HG03565 (cell line): ENCODE measurements around the gene IGLL1.
"Not testable (repeated sequence)": the region's sequence is repeated elsewhere in the genome, so short reads cannot be mapped to it uniquely, and the experiment has no call there.

ENCODE experiments used
- ATAC-seq: cut with Tn5 transposase; IDR thresholded peaks from one replicate; pipeline ENCODE4 v1.9.1; 2021; ENCODE audit warnings: mild to moderate bottlenecking, moderate library complexity; ENCODE audit not compliant: unreplicated experiment

The IGLL1 gene

DNA sequence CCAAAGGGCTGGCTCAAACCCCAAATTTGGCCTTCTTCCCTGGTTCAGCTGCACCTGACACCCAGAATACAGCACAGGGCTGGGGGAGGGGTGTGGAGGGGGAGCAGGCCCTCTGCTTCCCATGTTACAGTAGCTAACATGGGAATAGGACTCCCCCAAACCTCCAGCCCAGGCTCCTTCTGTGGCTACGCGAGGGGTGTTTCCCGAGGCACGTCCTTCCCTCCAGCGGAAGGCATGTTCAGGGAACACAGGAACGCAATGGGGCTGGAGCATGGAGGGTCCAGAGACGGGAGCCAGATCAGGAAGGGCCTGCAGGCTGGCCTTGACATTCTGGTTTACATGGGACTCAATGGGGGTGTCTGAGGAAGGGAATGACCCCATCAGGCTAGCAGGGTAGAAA, 11.8 kb upstream of the IGLL1 start:
- ATAC-seq: no peak

DNA sequence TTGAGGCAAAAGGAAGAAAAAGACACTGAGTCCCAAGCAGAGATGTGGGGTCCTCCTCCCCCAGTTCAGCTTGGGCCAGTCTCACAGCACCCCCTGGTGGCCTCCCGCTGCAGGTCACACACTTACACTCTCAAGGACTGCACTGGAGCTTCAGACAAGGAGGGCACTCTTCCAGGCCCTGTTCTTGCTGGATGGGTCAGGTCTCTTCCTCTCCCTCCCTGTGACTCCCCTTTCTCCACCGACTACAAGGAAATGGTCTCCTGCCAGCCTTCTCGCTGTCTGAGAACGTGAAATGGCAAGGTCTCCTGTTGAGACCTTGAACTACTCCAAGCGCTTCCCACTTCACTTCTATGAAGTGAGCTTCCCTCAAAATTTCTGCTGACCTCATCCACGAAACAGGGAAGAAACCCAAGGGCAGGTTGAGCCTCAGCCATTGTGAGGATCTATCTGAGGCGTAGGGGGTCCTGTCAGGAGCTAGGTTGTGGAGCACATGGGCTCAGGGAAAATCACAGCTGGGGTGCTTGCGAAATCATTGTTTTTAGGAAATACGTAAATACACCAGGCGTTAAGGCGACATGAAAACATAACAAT, 11.2 kb upstream of the IGLL1 start:
- ATAC-seq: no peak

DNA sequence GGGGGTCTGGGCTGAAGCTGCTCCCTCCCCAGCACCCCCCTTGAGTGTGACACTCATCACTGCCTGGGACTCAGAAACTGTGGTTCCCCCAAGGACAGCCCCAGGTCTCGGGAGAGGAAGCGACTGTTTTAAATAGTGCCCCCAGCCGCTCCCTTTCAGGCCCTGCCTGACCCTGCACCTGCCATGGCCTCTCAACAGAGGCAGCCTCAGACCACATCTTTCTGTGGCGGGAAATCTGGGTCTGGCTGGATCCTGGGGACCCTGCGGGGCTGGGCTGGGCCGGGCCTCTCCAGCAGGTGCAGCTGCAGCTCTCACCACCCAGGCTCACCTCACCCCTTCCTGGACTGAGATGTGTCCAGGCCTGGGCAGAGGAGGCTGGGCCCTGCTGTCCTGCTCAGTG, 3.7 kb upstream of the IGLL1 start:
- ATAC-seq: no peak

DNA sequence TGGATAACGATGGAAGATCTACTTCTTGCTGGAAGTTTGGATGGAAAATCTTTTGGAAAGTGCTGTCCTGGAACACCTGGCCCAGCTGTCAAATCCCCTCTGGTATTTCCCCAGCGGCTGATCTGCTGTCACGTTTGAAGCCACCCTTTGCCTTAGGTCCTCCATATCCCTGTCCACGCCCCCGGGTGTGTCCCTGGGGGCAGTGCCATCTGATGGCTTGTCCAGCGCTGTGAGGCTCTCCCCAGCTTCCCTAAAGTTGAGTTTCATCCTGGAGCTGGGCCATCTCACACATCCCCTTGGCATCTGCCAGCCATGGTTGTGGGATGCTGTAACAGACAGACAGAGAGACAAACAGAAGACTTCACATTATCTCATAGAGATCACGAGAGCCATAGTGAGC, 3.1 kb upstream of the IGLL1 start:
- no peak for ATAC-seq

DNA sequence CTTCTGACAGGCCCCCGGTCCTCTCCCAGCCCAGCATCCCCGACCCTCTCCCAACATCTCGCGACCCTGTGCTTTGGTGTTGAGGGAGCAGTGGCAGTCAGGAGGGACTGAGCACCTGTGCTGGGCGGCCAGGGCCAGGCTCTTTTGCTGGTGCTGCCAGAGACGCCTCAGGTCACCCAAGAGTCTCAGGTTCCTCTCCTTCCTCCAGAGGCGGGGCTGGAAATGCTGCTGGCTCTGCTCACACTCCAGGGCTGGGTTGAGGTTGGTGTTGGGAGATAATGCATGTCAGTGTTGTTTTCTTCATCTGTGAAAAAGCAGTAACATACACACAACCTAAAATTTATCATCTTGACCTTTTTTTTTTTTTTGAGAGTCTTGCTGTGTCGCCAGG, 1.2 kb upstream of the IGLL1 start:
- no peak for ATAC-seq

DNA sequence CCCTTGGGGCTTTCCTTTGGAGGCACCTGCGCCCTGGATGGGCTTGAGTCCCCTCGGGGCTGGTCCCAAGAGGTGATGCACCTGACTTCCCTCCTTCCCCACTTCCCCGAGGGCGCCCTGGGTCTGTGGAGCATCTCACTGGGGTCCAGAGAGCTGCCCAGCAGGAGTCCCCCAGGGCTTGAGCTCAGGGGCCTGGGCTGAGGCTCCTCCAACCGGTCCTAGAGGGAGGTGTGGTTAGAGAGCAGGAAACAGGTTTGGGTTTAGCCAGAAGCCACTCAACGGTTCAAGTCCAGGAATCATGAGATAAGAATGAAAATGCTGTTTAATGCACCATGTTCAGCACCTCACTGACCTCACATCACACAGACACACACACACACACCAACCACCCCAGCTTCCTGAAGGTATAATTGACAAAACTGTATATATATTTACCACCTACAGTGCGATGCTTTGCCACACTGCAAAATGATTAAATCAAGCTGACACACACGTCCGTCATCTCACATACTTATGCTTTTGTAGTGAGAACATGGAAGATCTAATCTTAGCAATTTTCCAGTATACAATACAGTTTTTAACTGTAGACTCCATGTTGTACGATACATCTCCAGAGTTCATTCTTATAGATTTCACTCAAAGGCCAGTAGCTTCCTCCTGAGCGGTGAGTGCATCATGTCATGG, 628 bp upstream of the IGLL1 start:
- no peak for ATAC-seq

DNA sequence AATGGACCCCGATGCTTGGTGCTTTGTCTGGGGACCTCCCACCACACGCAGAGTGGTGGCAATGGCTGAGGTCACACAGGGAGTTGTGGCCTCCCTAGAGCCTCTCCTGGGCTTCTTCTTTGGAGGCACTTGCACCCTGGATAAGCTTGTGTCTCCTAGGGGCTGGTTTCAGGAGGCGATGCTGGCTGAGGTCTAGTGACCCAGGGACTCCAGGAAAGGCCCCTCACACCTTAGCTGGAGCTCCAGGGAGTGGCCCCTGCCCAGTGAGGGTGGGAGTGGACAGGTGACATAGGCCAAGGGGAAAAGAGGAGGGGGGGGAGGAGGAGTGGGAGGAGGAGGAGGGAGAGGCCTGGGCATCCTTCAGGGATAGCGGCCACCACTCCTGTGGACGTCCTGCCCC, 810 bp downstream of the IGLL1 start:
- no peak for ATAC-seq

DNA sequence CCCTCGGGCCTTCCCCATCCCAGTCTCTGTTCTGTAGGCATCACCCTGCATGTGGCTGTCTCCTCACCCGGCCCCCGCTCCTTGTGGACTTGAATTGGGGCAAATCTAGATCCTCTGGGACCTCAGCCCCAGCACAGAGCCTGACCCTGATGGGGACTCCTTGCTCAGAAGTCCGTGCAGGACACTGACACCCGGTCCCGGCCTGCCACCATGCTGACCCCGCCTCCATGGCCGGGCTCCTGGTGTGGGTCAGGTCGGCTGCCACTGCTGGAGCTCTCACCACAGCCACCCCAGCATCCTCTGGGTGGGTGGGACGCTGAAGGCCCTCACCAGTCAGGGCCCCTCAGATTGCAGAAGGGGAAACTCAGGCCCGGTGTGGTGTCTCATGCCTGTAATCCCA, 1.8 kb downstream of the IGLL1 start:
- ATAC-seq: no peak

DNA sequence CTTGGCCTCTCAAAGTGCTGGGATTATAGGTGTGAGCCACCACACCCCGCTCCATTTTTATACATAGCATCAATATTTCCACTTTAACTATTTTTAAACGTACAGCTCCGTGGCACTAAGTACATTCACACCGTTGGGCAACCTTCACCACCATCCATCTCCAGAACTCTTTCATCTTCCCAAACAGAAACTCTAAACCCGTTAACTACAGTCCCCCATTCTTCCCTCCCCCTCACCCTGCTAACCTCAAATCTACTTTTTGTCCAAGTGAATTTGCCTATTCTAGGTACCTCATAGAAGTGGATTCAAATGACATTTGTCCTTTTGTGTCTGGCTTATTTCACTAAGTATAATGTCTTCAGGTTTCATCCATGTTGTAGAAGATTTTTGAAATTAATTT, 3.4 kb downstream of the IGLL1 start:
- ATAC-seq: no peak

DNA sequence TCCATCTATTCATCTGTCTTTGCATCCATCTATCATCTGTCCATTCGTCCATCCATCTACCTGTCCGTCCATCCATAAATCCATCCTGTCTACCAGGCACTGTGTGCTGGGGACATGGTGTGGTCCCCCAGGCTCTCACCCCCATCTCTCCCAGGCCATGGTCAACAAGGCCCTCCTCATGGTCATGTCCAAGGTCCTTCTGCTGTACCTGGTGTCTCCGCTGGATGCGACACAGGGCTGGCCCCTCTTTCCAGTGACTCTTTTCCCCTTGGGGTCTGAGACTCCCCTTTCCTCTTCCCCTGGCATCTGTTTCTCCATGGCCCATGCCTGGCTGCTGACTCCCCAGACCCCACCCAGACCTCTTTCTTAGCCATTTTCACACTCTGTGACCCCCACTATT, 4.5 kb downstream of the IGLL1 start:
- ATAC-seq: no peak

DNA sequence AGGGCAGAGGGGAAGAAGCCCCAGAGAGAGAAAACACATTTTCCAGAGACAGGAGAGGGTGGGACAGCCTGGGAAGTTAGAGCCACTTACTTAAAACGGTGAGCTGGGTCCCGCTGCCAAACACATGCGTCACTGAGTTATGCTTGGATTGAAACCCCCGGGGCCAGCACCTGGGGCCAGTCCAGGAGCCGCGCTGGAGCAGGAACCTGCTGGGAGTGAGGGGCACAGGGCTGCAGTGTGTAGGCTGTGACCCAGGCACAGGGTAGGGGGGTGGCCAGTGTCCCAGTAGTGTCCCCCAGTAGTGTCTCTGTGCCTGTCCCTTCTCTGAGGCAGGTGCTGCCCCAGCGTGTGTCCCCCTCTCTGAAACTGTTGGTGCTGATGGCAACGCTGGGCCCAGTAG, 5.2 kb downstream of the IGLL1 start:
- ATAC-seq: no peak

DNA sequence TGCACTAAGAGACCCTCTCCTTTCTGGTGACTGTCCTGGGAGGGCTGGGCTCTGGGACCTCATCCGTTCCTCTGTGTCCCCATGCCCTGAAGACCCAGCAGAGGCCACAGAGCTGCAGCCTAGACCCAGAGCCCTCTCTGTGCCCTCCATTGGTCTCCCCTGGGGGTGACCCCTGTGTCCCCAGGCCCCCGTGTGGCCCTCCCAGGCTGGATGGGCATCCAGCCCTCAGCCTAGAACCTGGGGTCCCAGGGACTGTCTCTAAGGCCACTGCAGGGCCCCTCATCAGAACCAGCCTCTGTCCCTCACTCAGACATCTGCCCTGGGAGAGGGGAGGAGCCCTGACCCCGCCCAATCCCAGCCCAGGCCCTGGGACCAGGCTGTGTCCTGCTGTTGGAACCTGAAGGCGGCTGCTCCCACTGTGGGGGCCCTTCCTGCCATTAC, 5.7 kb downstream of the IGLL1 start:
- no peak for ATAC-seq

DNA sequence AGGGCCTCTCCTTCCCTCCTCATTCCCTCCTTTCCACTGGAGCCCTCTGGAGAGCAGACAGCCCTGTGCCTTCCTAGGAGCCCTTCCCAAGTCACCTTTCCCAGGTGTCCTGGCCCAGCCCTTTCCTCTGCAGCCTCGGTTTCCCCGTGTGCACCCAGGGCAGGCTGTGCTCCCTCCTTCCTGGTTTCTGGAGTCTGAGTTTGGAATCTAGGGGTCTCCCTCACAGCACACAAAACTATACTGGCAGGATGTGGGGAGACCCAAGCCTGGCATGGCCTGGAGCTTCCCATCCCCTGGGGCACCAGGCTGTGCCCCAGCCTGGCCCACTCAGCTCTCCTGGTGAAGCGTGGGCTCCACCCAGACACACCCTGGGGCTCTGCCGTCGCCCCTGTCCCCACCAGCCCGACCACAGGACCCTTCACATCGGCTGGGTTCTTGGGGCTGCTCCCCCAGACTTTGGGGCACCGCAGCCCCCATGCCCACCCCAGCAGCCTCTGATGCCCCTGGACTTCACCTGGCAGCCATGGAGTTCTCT, 6.3 kb downstream of the IGLL1 start:
- ATAC-seq: not testable (repeated sequence)

DNA sequence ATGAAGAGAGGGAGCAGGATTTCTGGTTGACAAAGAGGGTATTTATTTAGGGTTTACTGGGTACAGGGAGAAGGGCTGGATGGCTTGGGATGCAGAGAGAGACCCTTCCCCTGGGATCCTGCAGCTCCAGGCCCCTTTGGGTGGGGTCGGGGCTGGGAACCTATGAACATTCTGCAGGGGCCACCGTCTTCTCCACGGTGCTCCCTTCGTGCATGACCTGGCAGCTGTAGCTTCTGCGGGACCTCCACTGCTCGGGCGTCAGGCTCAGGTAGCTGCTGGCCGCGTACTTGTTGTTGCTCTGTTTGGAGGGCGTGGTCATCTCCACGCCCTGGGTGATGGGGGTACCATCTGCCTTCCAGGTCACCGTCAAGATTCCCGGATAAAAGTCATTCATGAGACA, 7.0 kb downstream of the IGLL1 start:
- ATAC-seq: not testable (repeated sequence)

DNA sequence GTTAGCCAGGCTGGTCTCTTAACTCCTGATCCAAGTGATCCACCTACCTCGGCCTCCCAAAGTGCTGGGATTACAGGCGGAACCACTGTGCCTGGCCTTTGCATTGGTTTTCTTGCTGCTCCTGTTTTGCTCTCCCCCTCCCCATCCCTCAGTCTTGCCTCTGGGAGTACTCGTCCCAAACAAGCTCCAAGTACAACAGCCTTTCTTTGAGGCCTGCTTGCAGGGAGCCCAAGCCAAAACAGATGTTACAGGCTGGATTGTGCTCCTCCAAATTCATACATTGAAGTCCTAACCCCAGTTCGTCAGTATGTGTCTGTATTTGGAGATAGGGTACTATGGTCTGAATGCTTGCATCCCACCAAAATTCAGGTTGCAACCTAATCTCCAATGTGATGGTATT, 8.6 kb downstream of the IGLL1 start:
- no peak for ATAC-seq

DNA sequence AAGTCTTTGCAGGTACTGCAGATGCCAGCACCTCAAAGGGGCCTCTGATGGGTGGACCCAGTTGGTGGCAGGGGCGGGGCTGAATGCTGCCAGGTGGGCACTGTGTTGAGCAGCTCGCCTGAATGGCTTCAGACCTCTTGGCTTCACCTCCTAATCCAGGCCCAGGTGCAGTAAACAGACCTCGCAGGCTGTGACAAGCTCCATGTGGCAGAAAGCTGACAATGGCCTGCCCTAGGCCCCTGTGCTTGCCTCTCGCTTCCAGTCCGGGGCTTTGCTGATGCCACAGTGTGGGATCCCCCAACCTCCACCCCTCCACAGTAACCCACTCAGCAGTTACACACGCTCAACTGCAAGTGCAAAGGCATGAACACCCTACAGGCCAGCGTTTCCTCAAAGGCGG, 9.4 kb downstream of the IGLL1 start:
- no peak for ATAC-seq

DNA sequence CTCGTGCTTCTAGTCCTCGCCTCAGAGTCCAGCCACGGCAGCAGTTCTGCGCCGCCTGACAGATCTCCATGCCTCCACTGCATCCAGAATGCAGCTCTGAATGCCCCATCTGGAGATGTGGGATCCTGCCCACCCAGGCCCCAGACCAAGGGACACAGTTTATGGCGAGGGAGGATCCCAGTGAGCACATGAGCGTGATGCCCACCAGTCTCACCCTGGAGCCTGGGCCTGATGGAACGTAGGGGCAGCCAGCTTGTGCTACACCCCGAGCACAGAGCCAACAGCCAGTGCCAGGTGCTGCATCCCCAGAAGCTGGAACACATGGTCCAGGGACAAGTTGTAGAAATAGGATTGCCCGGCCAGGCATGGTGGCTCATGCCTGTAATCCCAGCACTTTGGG, 10.4 kb downstream of the IGLL1 start:
- ATAC-seq: no peak

DNA sequence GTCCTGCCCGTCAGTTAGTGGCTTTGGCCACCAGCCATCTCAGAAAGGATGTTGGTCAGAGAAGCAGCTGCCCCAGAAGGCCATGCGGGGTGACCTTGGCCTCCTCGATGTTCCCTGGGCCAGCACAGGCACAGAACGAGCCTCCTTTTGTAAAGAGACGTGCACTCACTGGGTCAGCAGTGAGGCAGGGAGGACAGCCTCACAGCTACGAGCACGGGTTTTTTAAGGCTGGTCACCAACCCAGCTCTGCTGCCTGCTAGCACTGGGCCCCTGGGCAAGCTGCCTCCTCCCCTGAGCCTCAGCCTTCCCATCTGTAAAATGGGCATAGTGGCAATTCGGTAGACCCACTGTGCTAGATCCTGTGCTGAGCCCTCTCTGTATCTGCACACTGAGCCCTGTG, 10.8 kb downstream of the IGLL1 start:
- no peak for ATAC-seq

DNA sequence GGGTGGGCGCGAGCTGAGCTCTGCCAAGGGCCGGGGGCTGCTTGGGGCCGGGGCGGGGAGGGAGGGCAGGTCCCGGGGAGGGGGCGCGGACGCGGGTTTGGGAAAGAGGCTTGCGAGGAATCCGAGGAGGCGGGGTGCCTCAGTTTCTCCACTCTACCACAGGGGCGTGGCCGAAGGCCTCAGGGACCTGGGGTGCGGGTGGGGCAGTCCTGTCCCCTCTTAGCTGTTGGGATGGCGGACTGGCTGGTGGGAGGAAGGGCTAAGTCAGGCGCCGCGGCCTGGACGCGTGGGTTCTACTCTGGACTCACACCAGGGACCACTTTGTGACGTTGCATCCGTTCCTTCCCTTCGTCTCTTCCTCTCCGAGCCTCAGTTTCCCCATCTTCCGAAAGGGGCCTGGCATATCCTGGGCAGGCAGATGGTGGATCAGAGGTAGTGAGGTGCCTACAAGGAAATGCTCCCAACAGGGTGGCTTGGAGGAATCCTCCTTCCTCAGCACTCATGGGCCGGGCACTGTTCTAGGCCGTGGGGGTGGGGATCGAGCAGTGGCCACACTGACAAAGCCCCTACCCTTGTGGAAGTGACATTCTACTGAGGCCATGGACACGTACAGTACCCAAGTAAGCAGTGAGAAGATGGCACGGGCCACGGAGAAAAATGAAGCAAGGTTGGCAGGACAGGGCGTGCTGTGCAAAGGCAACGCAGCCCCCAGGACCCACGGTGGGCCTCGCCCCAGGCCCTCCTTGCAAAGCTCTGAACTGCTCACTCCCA, 13.2 kb downstream of the IGLL1 start:
- no peak for ATAC-seq

DNA sequence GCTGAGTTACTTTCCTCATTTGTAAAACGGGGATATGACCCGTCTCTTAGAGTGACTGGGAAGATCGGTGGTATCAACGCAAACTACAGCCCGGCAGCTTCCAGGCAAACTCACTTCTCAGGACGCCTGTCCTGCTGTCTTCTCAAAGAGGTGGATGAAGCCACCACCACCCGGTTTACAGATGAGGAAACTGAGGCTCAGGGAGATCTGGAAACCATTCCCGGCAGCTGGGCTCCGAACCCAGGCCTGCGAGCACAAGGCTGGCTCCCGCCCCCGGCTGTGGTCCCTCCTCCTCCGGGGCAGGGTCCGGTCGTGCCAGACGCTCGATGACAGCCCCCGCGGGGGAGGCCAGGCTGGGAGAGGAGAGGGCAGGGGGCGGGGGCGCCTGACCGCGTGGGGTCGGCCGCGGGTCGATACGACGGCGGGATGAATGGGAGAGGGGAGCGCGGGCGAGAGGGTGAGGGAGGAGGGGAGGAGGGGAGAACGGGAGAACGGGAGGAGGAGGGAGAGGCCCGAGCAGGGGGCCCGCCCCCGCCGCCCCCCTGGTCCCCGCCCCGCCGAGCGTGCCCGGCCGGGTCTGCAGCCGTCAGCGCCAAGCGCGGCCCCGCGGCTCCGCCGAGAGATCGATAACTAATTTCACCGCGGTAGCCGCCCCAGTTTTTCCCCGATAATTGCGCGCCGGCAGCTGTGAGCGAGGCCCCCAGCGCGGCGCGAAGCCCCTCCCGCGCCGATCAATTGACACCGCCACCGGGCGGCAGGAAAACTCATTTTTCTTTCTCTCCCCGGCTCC, 14.0 kb downstream of the IGLL1 start:
- ATAC-seq: no peak

DNA sequence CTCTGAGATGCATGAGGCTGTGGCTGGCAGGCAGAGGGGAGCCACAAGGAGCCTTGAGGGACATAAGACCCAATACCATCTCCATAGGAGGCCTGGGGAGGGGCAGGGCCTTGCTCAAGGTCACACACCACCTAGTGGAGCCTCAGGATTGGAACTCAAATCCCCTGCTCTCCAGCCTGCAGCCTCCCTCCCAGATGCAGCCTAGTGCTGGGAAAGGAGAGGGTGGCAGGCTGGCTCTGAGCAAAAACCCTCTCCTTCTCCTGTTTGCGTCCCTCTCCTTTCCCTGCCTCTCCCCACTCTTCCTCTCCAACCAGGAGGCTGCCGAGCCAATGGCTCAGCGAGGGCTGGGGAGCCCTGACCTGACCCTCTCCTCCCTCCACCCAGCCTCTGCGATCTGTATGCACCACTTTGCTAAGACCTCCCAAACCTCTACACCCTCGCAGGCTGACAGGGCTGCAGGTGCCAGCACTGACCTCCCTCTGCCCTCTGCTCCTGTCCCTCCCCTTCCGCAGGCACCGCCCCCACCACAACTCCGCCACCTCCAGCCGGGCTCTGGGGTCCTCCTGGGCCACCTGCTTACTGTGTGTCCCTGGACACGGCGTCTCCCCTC, 14.7 kb downstream of the IGLL1 start:
- no peak for ATAC-seq
